Globus pallidus (tissue), 1 donor: ENCODE measurements around the gene PIMREG.

Source experiments
- DNase-seq: peaks from one replicate; pipeline ENCODE4 v3.0.0-alpha.2; 2015; ENCODE audit warnings: low spot score

Gene PIMREG

GRCh38 chr17:6443692-6444570, at the start of gene PIMREG:
Gene PIMREG, plus strand, starts transcription at chr17:6444455. Its CDS starts 656 bp downstream, at chr17:6445111.
- peak; percentile 90 for DNase-seq

GRCh38 chr17:6398955-6399354, 45.3 kb upstream of the PIMREG start:
- DNase-seq, result no peak

- DNase-seq, result no peak
These were observed 42.0 kb upstream of the PIMREG start for GRCh38 chr17:6402258-6402657.

- DNase-seq, result no peak
These were observed 36.0 kb upstream of the PIMREG start for GRCh38 chr17:6408276-6408675.

- DNase-seq, result no peak
These were observed 35.5 kb upstream of the PIMREG start for GRCh38 chr17:6408735-6409134.

- DNase-seq, result peak; percentile 14
These were observed 31.2 kb upstream of the PIMREG start for GRCh38 chr17:6413065-6413464.

GRCh38 chr17:6415616-6416015, 28.6 kb upstream of the PIMREG start:
- DNase-seq, result no peak

- no peak for DNase-seq
These were observed 24.0 kb upstream of the PIMREG start for GRCh38 chr17:6420173-6420641.

GRCh38 chr17:6421700-6422604, 22.3 kb upstream of the PIMREG start:
- peak; percentile 78 for DNase-seq

- no peak for DNase-seq
These were observed 21.5 kb upstream of the PIMREG start for GRCh38 chr17:6422654-6423241.

GRCh38 chr17:6423931-6424330, 20.3 kb upstream of the PIMREG start:
- DNase-seq, result no peak

- no peak for DNase-seq
These were observed 18.8 kb upstream of the PIMREG start for GRCh38 chr17:6425407-6425806.

- DNase-seq, result no peak
These were observed 17.7 kb upstream of the PIMREG start for GRCh38 chr17:6426356-6427101.

GRCh38 chr17:6427279-6427781, 16.9 kb upstream of the PIMREG start:
- DNase-seq, result no peak

- no peak for DNase-seq
These were observed 15.9 kb upstream of the PIMREG start for GRCh38 chr17:6428207-6428965.

- no peak for DNase-seq
These were observed 15.0 kb upstream of the PIMREG start for GRCh38 chr17:6429266-6429665.

GRCh38 chr17:6430769-6431168, 13.5 kb upstream of the PIMREG start:
- DNase-seq, result no peak

GRCh38 chr17:6435051-6435450, 9.2 kb upstream of the PIMREG start, which contains the start of gene AIPL1:
Gene AIPL1, minus strand, starts transcription at chr17:6435121. Its CDS starts 17 bp downstream, at chr17:6435104.
- no peak for DNase-seq

GRCh38 chr17:6435968-6436367, 8.3 kb upstream of the PIMREG start:
- DNase-seq, result peak; percentile 46

- no peak for DNase-seq
These were observed 6.8 kb upstream of the PIMREG start for GRCh38 chr17:6437466-6437865.
